Measurements from ENCODE around the gene KIAA0753.

GRCh38 chr17:6573982-6574686 is 66.4 kb downstream of the KIAA0753 start:
- TF ChIP-seq CTCF (IDR thresholded peaks at IDR 0.05) (no peak), POLR2A (IDR thresholded peaks at IDR 0.05) (no peak), POLR2AphosphoS5 (IDR thresholded peaks at IDR 0.05) (no peak), EP300 (IDR thresholded peaks at IDR 0.05) (no peak)
